ENCODE data around the gene THADA.

The THADA gene

GRCh38 chr2:43199492-43200488 lies 396.0 kb downstream of the THADA start:
- Histone ChIP-seq H3K4me3 (ENCODE audit: low read depth in 1 of 2, low read length in 2 of 2) (no peak overlapping the region), H4K20me1 (ENCODE audit: insufficient read depth, low read length) (no peaks in the 10 kb centered on the region), H3K79me2 (ENCODE audit: insufficient read depth, low read length) (0 out of 2 replicates have a peak, but pooled peaks cover 2% of the 10 kb centered on the region), H3K4me2 (ENCODE audit: insufficient read depth, low read length) (no peak overlapping the region), H3K27ac (ENCODE audit: low read length) (peak overlapping the region; percentile 99), H3K9ac (ENCODE audit: low read depth, low read length) (peak overlapping the region; percentile 52; the same call in 1 of the 2 replicates), H2AFZ (ENCODE audit: low read depth, low read length) (no peak overlapping the region), H3K4me1 (ENCODE audit: insufficient read depth, low read length) (peaks cover 79% of the 10 kb centered on the region), H3K9me3 (ENCODE audit: insufficient read depth, low read length, severe bottlenecking) (no peaks in the 10 kb centered on the region), H3K36me3 (ENCODE audit: insufficient read depth, low read length) (no peaks in the 10 kb centered on the region), H3K27me3 (ENCODE audit: insufficient read depth, low read length, poor library complexity) (no peaks in the 10 kb centered on the region)
- no peak for TF ChIP-seq EZH2 (IDR thresholded peaks at IDR 0.05; ENCODE audit: borderline replicate concordance, low read depth, low read length, severe bottlenecking)
- no peak for TF ChIP-seq CTCF (IDR thresholded peaks at IDR 0.05; ENCODE audit: borderline replicate concordance, extremely low read depth, low read length, poor library complexity, severe bottlenecking)
- DNase-seq (no peak), ATAC-seq (ENCODE audit: insufficient read depth, low read depth) (no peak)

- no peak overlapping the region for H3K4me2 ChIP-seq (ENCODE audit: insufficient read depth, low read length)
- no peak for ATAC-seq (ENCODE audit: insufficient read depth, low read depth)
- H3K4me1 ChIP-seq (ENCODE audit: insufficient read depth, low read length): peaks cover 82% of the 10 kb centered on the region
Measured at GRCh38 chr2:43198263-43198662, 397.6 kb downstream of the THADA start.

GRCh38 chr2:43197588-43197896 lies 398.3 kb downstream of the THADA start:
- no peak for TF ChIP-seq CTCF (IDR thresholded peaks at IDR 0.05; ENCODE audit: borderline replicate concordance, extremely low read depth, low read length, poor library complexity, severe bottlenecking)
- no peak for TF ChIP-seq EZH2 (IDR thresholded peaks at IDR 0.05; ENCODE audit: borderline replicate concordance, low read depth, low read length, severe bottlenecking)
- H3K36me3 ChIP-seq (ENCODE audit: insufficient read depth, low read length): no peaks in the 10 kb centered on the region
- DNase-seq: no peak
- H3K27ac ChIP-seq (ENCODE audit: low read length): peak overlapping the region; percentile 54
- H4K20me1 ChIP-seq (ENCODE audit: insufficient read depth, low read length): no peaks in the 10 kb centered on the region
- H3K9me3 ChIP-seq (ENCODE audit: insufficient read depth, low read length, severe bottlenecking): no peaks in the 10 kb centered on the region
- no peak overlapping the region for H3K4me2 ChIP-seq (ENCODE audit: insufficient read depth, low read length)
- peaks cover 83% of the 10 kb centered on the region for H3K4me1 ChIP-seq (ENCODE audit: insufficient read depth, low read length)
- no peak overlapping the region for H2AFZ ChIP-seq (ENCODE audit: low read depth, low read length)
- no peak overlapping the region for H3K4me3 ChIP-seq (ENCODE audit: low read depth in 1 of 2, low read length in 2 of 2)
- ATAC-seq (ENCODE audit: insufficient read depth, low read depth): no peak
- no peak overlapping the region for H3K9ac ChIP-seq (ENCODE audit: low read depth, low read length)
- H3K79me2 ChIP-seq (ENCODE audit: insufficient read depth, low read length): 0 out of 2 replicates have a peak, but pooled peaks cover 2% of the 10 kb centered on the region
- H3K27me3 ChIP-seq (ENCODE audit: insufficient read depth, low read length, poor library complexity): no peaks in the 10 kb centered on the region

More at GRCh38 chr2:43198263-43198662, 397.6 kb downstream of the THADA start:
- Histone ChIP-seq H3K9me3 (ENCODE audit: insufficient read depth, low read length, severe bottlenecking) (no peaks in the 10 kb centered on the region), H3K4me3 (ENCODE audit: low read depth in 1 of 2, low read length in 2 of 2) (no peak overlapping the region), H2AFZ (ENCODE audit: low read depth, low read length) (no peak overlapping the region), H3K9ac (ENCODE audit: low read depth, low read length) (no peak overlapping the region), H4K20me1 (ENCODE audit: insufficient read depth, low read length) (no peaks in the 10 kb centered on the region), H3K79me2 (ENCODE audit: insufficient read depth, low read length) (0 out of 2 replicates have a peak, but pooled peaks cover 2% of the 10 kb centered on the region), H3K27me3 (ENCODE audit: insufficient read depth, low read length, poor library complexity) (no peaks in the 10 kb centered on the region), H3K27ac (ENCODE audit: low read length) (peak overlapping the region; percentile 70), H3K36me3 (ENCODE audit: insufficient read depth, low read length) (no peaks in the 10 kb centered on the region)
- TF ChIP-seq CTCF (IDR thresholded peaks at IDR 0.05; ENCODE audit: borderline replicate concordance, extremely low read depth, low read length, poor library complexity, severe bottlenecking) (no peak), EZH2 (IDR thresholded peaks at IDR 0.05; ENCODE audit: borderline replicate concordance, low read depth, low read length, severe bottlenecking) (no peak)
- no peak for DNase-seq
